Liver (tissue), 9 donors: Measurements from ENCODE around the gene RAG1. TPM values are rescaled to one million over a fixed set of nuclear protein-coding genes. Genes with fewer than 3 reads are reported as not detected.

Source experiments
- DNase-seq: peaks from one replicate; pipeline ENCODE4 v3.0.0-alpha.2; 2017; ENCODE audit warnings: low spot score
- H3K27ac ChIP-seq, 2 donors: one replicate each; pipeline ENCODE4 v1.7.0; 2013; ENCODE audit warnings: inconsistent platforms in 2 of 2, low read length in 2 of 2, control low read depth in 1 of 2, low read depth in 1 of 2, mild to moderate bottlenecking in 1 of 2
- H3K27me3 ChIP-seq, 4 donors: one replicate each; pipeline versions ENCODE4 v1.6.1 to v1.7.0; 2013; ENCODE audit warnings: low read length in 3 of 4, inconsistent platforms in 1 of 4, mild to moderate bottlenecking in 1 of 4, moderate library complexity in 1 of 4; ENCODE audit not compliant: control insufficient read depth in 4 of 4, insufficient read depth in 4 of 4
- H3K36me3 ChIP-seq, 4 donors: one replicate each; pipeline versions ENCODE4 v1.6.1 to v1.7.0; 2013; ENCODE audit warnings: low read length in 3 of 4, mild to moderate bottlenecking in 3 of 4, low read depth in 1 of 4, moderate library complexity in 1 of 4; ENCODE audit not compliant: control insufficient read depth in 4 of 4, insufficient read depth in 3 of 4
- H3K4me1 ChIP-seq, 4 donors: one replicate each; pipeline versions ENCODE4 v1.6.1 to v1.7.0; 2013; ENCODE audit warnings: low read length in 3 of 4, mild to moderate bottlenecking in 3 of 4, moderate library complexity in 1 of 4; ENCODE audit not compliant: control insufficient read depth in 4 of 4, insufficient read depth in 4 of 4
- H3K4me3 ChIP-seq, 3 donors: one replicate each; pipeline versions ENCODE4 v1.6.1 to v1.7.0; 2013; ENCODE audit warnings: low read length in 3 of 3, control low read depth in 1 of 3, low read depth in 1 of 3, mild to moderate bottlenecking in 1 of 3
- H3K9ac ChIP-seq, 2 donors: one replicate each; pipeline ENCODE4 v1.7.0; 2013; ENCODE audit warnings: low read length in 2 of 2, mild to moderate bottlenecking in 2 of 2, moderate library complexity in 2 of 2, control low read depth in 1 of 2, low read depth in 1 of 2
- H3K9me3 ChIP-seq, 4 donors: one replicate each; pipeline versions ENCODE4 v1.6.1 to v1.7.0; 2013; ENCODE audit warnings: low read length in 3 of 4; ENCODE audit not compliant: control insufficient read depth in 4 of 4
- CTCF ChIP-seq: fragments of 150-350 bp; IDR thresholded peaks from 2 replicates; pipeline ENCODE4 v1.5.1; 2017; ENCODE audit warnings: improper control_type of control experiment, low read depth, low read length; ENCODE audit not compliant: missing input control
- EGR1 ChIP-seq, 2 donors: IDR thresholded peaks; 2 replicates each; pipeline ENCODE4 v1.6.1; 2016 to 2018; ENCODE audit warnings: antibody characterized with exemption in 2 of 2, low read depth in 2 of 2
- FOXA2 ChIP-seq: IDR thresholded peaks from 2 replicates; pipeline ENCODE4 v1.6.1; 2016; ENCODE audit warnings: antibody characterized with exemption
- GABPA ChIP-seq, 2 donors: IDR thresholded peaks in 1 of 2; conservative IDR thresholded peaks in 1 of 2; 2 replicates each; pipeline ENCODE4 v1.6.1; 2016; ENCODE audit warnings: antibody characterized with exemption in 2 of 2, mild to moderate bottlenecking in 1 of 2, moderate library complexity in 1 of 2
- HNF4A ChIP-seq, 2 donors: conservative IDR thresholded peaks; 2 replicates each; pipeline ENCODE4 v1.6.1; 2016; ENCODE audit warnings: antibody characterized with exemption in 2 of 2, mild to moderate bottlenecking in 2 of 2
- HNF4G ChIP-seq: IDR thresholded peaks from 2 replicates; pipeline ENCODE4 v1.6.1; 2016; ENCODE audit warnings: antibody characterized with exemption
- JUND ChIP-seq, 2 donors: IDR thresholded peaks; 2 replicates each; pipeline ENCODE4 v1.6.1; 2016; ENCODE audit warnings: antibody characterized with exemption in 2 of 2
- MAX ChIP-seq: IDR thresholded peaks from 2 replicates; pipeline ENCODE4 v1.6.1; 2016; ENCODE audit warnings: antibody characterized with exemption
- RXRA ChIP-seq, 2 donors: IDR thresholded peaks; 2 replicates each; pipeline ENCODE4 v1.6.1; 2017 to 2018; ENCODE audit warnings: antibody characterized with exemption in 2 of 2, mild to moderate bottlenecking in 1 of 2
- TAF1 ChIP-seq: conservative IDR thresholded peaks from 2 replicates; pipeline ENCODE4 v1.6.1; 2016; ENCODE audit warnings: antibody characterized with exemption, mild to moderate bottlenecking
- WGBS: extraction: QIAGEN DNeasy Blood & Tissue Kit; methylation state at CpG from one replicate; pipeline ENCODE4 v1.1.7; 2013; 5-methylcytosine and 5-hydroxymethylcytosine counted together
- polyA plus RNA-seq, 2 donors: library from polyadenylated mRNA; stranded (reverse) in 1 of 2; unstranded in 1 of 2; fragments of 200-250 nt in 1 of 2; fragments of >200 nt in 1 of 2; fragmentation: Nextera tagmentation in 1 of 2; extraction: Ambion mirVana in 1 of 2; gene quantifications; one replicate each; pipeline versions ENCODE4 v1.2.1 to v1.2.3, GENCODE V29; 2013 to 2015
- total RNA-seq, 2 donors: library from RNA; depleted of rRNA; stranded (reverse); fragments of >200 nt; gene quantifications; one replicate each; pipeline ENCODE4 v1.2.3, GENCODE V29; 2014
- donor health status: healthy.
- donor health status: healthy.
- donor health status: healthy.
- donor health status: healthy.
- donor health status: healthy.

Gene RAG1
- total and polyA plus RNA-seq, 4 donors = 0.43 to 4.3 (median 0.93) TPM

DNA sequence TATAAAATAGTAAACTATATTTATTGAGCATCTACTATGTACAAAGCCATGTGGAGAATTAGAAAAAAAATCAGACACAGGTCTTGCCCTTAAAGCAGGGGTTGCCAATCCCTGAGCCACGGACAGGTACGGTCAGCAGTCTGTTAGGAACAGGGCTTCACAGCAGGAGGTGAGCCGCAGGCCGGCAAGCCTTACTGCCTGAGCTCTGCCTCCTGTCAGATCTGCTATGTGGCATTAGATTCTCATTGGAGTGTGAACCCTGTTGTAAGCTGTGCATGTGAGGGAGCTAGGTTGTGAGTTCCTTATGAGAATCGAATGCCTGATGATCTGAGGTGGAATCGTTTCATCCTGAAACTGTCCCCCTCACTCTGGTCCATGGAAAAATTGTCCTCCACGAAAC lies 32.4 kb downstream of the RAG1 start:
- DNase-seq = no peak
- no peaks in the 10 kb centered on the region for H3K9me3 ChIP-seq
- no peak overlapping the region for H3K4me3 ChIP-seq
- TF ChIP-seq MAX (no peak), TAF1 (no peak)
- peaks cover 1 to 3% (median 3%) of the 10 kb centered on the region in 4 donors for H3K4me1 ChIP-seq
- no peak overlapping the region for H3K9ac ChIP-seq
- H3K27ac ChIP-seq = no peak overlapping the region
- H3K36me3 ChIP-seq = no peaks in the 10 kb centered on the region
- H3K27me3 ChIP-seq = no peaks in the 10 kb centered on the region
- 94% methylated on average over 7 of the region's 7 CpGs for WGBS

DNA sequence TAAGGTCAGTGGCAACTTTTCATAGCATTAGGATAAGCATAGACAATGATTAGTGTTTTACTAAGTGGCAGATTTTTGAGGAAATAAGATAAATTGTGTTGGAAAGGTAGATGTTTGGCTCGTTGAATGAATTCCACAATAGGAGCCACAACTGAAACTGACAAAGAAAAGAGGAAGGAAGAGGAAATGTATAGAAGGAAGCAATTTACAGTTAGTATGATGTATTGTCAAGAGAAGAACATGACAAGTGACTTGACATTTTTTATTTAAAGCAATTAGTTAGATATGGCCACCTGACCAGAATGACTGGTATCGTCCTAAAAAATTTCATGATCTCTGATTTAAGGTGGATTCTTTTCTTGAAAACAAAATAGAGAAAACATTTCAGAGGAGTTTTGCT lies 33.3 kb downstream of the RAG1 start:
- WGBS = 81% methylated on average over 2 of the region's 2 CpGs
- Histone ChIP-seq H3K4me1 (no peaks in the 10 kb centered on the region), H3K9me3 (no peaks in the 10 kb centered on the region), H3K9ac (no peak overlapping the region), H3K36me3 (no peaks in the 10 kb centered on the region), H3K27me3 (no peaks in the 10 kb centered on the region), H3K4me3 (no peak overlapping the region), H3K27ac (no peak overlapping the region)
- no peak for TF ChIP-seq CTCF
- no peak for TF ChIP-seq JUND (IDR thresholded peaks at IDR 0.05)
- no peak for TF ChIP-seq GABPA (IDR thresholded peaks at IDR 0.05 in 1 of 2, conservative IDR thresholded peaks at IDR 0.05 in 1 of 2)
- no peak for TF ChIP-seq HNF4G
- no peak for TF ChIP-seq FOXA2
- DNase-seq = no peak

DNA sequence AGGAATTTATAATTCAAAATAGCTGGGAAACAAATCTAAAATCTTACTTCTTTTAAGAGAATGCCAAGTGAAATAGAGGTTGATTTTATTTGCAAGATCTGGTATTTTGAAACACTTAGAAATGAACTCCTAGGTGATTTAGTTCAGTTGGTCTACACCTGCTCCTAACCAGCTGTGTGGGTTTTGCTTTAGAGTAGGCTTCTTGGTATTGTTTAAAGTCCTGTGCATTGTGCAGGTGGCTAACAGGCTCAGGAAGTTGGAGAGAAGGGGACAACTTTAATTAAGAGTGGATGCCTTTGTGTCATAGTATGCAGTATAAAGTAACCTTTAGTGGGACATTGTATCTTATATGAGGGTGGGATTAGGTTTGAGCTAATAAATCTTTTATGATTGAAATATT lies 34.3 kb downstream of the RAG1 start:
- TF ChIP-seq EGR1 (IDR thresholded peaks at IDR 0.05; ENCODE audit: low read depth in 2 of 2) (no peak), HNF4A (conservative IDR thresholded peaks at IDR 0.05) (no peak), HNF4G (no peak), RXRA (IDR thresholded peaks at IDR 0.05) (no peak)
- no peaks in the 10 kb centered on the region for H3K27me3 ChIP-seq
- H3K9me3 ChIP-seq = no peaks in the 10 kb centered on the region
- DNase-seq = no peak
- H3K4me1 ChIP-seq = no peaks in the 10 kb centered on the region
- H3K36me3 ChIP-seq = no peaks in the 10 kb centered on the region
- no peak overlapping the region for H3K9ac ChIP-seq
- no peak overlapping the region for H3K4me3 ChIP-seq
- no peak overlapping the region for H3K27ac ChIP-seq

GRCh38 chr11:36605221-36606216 lies 37.7 kb downstream of the RAG1 start:
- no peak overlapping the region for H3K9ac ChIP-seq
- no peaks in the 10 kb centered on the region for H3K36me3 ChIP-seq
- TF ChIP-seq GABPA (IDR thresholded peaks at IDR 0.05 in 1 of 2, conservative IDR thresholded peaks at IDR 0.05 in 1 of 2) (no peak), RXRA (IDR thresholded peaks at IDR 0.05) (no peak), FOXA2 (no peak), MAX (no peak)
- no peaks in the 10 kb centered on the region for H3K27me3 ChIP-seq
- H3K4me3 ChIP-seq = no peak overlapping the region
- DNase-seq = no peak
- no peak overlapping the region for H3K27ac ChIP-seq
- H3K4me1 ChIP-seq = no peaks in the 10 kb centered on the region
- H3K9me3 ChIP-seq = no peaks in the 10 kb centered on the region
- WGBS = 91% methylated on average over 6 of the region's 6 CpGs
